Measurements from ENCODE around the gene AOX1. TPM values are rescaled to one million over a fixed set of nuclear protein-coding genes. Genes with fewer than 3 reads are reported as not detected.

Gene AOX1
- total RNA-seq, 4 donors from 2014 or later: 87.3 to 221 (median 135) TPM

DNA sequence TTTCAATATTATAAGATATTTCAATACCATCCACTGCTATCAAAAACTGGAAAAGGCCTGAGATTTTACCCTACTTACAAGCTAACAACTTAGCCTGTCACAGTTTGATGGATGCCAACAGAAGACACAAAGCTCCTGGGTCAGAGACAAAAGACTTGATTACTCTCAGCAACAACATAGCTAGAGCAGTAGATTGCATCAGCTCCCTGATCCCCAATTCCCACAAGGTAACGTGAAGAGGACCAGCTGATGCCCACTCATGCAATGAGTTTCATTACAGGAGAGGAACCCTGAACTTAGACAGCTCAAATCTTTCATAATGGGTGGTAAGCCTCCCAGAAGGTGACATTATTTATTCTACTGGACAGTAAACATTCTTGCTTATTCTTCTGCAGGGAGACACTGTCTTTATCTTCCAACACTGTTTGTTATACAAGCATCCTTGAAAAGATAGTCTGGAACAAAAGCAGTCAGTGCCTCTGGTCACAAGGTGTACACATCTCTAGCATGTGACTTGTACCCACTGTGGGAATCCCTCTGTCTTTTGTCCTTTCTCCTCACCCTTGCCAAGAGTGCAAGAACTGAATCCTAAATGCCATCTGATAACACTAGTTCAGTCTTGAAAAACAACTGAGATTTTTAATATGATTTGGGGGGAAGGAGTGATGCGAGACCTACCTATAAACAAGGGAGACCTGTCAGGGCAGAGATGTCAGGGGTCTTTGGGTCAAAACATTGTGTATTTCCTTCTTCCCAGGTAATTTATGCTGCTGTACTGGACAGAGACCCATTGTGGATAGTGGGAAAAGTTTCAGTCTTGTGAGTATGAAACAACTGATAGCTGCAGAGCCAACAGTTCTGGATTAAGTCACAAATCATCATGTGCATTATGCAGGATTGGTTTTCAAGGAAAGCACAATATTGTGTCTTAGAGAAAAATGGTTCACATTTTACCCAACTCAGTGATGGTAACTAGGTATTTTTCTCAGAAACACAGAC is 102.4 kb downstream of the AOX1 start:
- no peaks in the 10 kb centered on the region for H3K9me3 ChIP-seq
- H3K27ac ChIP-seq: no peak overlapping the region
- no peaks in the 10 kb centered on the region for H3K36me3 ChIP-seq
- H3K4me1 ChIP-seq: no peaks in the 10 kb centered on the region
- DNase-seq (ENCODE audit: low spot score in 2 of 2): no peak
- TF ChIP-seq EP300 (IDR thresholded peaks at IDR 0.05) (no peak), POLR2A (IDR thresholded peaks at IDR 0.05) (no peak)
- TF ChIP-seq, protein P1, sequence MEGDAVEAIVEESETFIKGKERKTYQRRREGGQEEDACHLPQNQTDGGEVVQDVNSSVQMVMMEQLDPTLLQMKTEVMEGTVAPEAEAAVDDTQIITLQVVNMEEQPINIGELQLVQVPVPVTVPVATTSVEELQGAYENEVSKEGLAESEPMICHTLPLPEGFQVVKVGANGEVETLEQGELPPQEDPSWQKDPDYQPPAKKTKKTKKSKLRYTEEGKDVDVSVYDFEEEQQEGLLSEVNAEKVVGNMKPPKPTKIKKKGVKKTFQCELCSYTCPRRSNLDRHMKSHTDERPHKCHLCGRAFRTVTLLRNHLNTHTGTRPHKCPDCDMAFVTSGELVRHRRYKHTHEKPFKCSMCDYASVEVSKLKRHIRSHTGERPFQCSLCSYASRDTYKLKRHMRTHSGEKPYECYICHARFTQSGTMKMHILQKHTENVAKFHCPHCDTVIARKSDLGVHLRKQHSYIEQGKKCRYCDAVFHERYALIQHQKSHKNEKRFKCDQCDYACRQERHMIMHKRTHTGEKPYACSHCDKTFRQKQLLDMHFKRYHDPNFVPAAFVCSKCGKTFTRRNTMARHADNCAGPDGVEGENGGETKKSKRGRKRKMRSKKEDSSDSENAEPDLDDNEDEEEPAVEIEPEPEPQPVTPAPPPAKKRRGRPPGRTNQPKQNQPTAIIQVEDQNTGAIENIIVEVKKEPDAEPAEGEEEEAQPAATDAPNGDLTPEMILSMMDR (IDR thresholded peaks at IDR 0.05): no peak
- 39 to 55% methylated on average over 2 of the region's 2 CpGs for WGBS, 2 donors
- H3K4me3 ChIP-seq: no peak overlapping the region
- H3K27me3 ChIP-seq: no peaks in the 10 kb centered on the region

DNA sequence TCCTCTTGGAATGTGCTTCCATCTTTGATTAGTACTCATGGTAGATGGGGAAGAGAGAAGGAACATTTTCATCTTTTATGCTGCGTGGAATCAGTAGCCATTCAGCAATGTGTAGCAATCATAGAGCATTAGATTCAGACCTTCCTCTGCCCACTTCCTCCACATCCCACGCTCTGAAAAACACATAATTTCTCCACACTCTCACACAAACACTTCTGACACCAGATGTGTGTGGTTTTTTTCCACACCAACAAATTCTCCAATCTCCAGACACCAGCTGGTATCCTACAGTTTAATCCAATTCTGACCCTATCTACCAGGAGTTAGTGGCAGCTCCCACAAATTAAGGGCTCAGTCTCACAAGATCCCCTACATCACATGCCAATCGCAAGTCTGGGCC is 103.3 kb downstream of the AOX1 start:
- Histone ChIP-seq H3K4me3 (no peak overlapping the region), H3K4me1 (no peaks in the 10 kb centered on the region), H3K9me3 (no peaks in the 10 kb centered on the region), H3K36me3 (no peaks in the 10 kb centered on the region), H3K27me3 (no peaks in the 10 kb centered on the region), H3K27ac (no peak overlapping the region)
- 76% methylated on average over 3 of the region's 3 CpGs for WGBS, 2 donors
- TF ChIP-seq POLR2A (IDR thresholded peaks at IDR 0.05): no peak
- no peak for TF ChIP-seq EP300 (IDR thresholded peaks at IDR 0.05)
- TF ChIP-seq, protein P1 (IDR thresholded peaks at IDR 0.05): no peak
- DNase-seq (ENCODE audit: low spot score in 2 of 2): no peak

DNA sequence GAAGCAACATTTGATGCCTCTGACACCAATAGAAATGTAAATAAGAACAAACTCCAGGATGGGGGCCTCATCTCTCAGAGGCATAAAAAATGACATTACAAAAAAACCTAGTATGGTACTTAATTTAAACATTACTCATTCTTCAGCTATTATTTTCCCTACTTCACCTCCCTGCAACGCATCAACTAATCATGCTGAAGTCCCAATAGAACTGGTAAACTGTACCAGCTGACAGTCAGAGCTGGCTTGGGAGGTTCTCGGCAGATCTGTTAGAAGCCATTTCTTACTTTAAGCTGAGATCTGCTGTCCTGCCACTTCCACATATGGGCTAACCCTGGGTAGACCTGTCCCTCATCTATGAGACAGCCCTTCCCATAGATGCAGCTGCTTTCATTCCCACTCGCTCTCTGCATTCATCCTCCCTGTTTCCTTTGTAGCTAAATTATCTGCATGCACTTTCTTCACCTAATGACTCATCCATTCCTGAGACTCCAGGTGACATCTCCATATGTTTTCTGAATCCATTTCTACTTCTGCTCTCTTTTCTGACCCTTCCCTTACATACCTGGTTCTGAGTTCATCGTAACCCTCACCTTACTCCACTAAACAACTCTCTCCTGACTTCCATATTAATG is 108.1 kb downstream of the AOX1 start:
- 92% methylated on average over 4 of the region's 4 CpGs for WGBS, 2 donors
- Histone ChIP-seq H3K27me3 (no peaks in the 10 kb centered on the region), H3K27ac (no peak overlapping the region), H3K36me3 (no peaks in the 10 kb centered on the region), H3K4me1 (no peaks in the 10 kb centered on the region), H3K4me3 (no peak overlapping the region), H3K9me3 (no peaks in the 10 kb centered on the region)
- no peak for DNase-seq (ENCODE audit: low spot score in 2 of 2)
- TF ChIP-seq, protein P1 (IDR thresholded peaks at IDR 0.05): no peak
- TF ChIP-seq POLR2A (IDR thresholded peaks at IDR 0.05): no peak
- TF ChIP-seq EP300 (IDR thresholded peaks at IDR 0.05): no peak

DNA sequence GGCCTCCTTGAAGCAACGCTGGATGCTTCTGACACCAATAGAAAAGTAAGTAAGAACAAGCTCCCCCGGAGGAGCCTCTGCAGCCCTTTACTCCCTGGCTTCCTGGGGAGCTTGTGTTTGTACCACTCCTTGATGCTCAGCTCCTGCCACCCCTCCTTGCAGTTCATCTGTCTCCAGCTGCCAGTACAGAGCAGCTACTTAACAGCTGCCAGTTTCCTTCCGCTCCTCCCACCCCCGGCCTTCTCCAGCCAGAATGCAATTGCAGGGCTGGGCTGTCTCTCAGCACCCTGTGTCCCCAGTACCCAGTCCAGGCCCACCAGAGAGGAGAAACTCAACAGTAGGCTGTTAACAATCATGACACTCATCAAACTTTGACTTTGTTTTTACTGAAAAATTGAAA is 109.4 kb downstream of the AOX1 start:
- H3K4me1 ChIP-seq: no peaks in the 10 kb centered on the region
- no peak overlapping the region for H3K4me3 ChIP-seq
- no peak for DNase-seq (ENCODE audit: low spot score in 2 of 2)
- WGBS, 2 donors: 32 to 57% methylated on average over 4 of the region's 4 CpGs
- H3K9me3 ChIP-seq: no peaks in the 10 kb centered on the region
- H3K27ac ChIP-seq: no peak overlapping the region
- no peaks in the 10 kb centered on the region for H3K27me3 ChIP-seq
- H3K36me3 ChIP-seq: no peaks in the 10 kb centered on the region
- TF ChIP-seq POLR2A (IDR thresholded peaks at IDR 0.05) (no peak), EP300 (IDR thresholded peaks at IDR 0.05) (no peak)
- TF ChIP-seq, protein P1 (IDR thresholded peaks at IDR 0.05): no peak

DNA sequence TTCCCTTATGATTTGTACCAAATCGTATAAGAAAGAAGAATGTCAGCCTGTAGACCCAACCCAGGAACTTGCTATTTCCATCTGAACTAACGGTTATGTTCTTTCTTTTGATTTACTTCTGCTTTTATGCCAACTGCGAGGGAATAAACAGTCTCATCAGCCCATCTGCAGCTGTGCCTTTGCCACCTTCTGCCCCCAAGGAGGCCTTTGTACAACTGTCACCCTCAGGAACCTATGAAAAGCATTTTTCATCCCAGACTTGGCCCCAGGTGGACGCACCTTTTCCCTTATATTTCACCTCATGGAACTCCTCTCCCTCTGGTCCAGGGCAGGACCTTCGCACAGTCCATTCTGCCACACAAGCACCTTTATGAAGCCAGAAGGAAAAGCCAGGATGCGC is 109.8 kb downstream of the AOX1 start:
- H3K4me3 ChIP-seq: no peak overlapping the region
- H3K27ac ChIP-seq: no peak overlapping the region
- no peaks in the 10 kb centered on the region for H3K27me3 ChIP-seq
- no peaks in the 10 kb centered on the region for H3K36me3 ChIP-seq
- 84 to 87% methylated on average over 6 of the region's 6 CpGs for WGBS, 2 donors
- DNase-seq (ENCODE audit: low spot score in 2 of 2): no peak
- no peaks in the 10 kb centered on the region for H3K9me3 ChIP-seq
- no peaks in the 10 kb centered on the region for H3K4me1 ChIP-seq
- TF ChIP-seq POLR2A (IDR thresholded peaks at IDR 0.05): no peak
- TF ChIP-seq EP300 (IDR thresholded peaks at IDR 0.05): no peak
- TF ChIP-seq, protein P1 (IDR thresholded peaks at IDR 0.05): no peak
